ENCODE data around the gene C1QA.

- TF ChIP-seq ARNTL (CRISPR knock-in tag; IDR thresholded peaks at IDR 0.05; ENCODE audit: borderline replicate concordance, low read depth) (no peak), CREB5 (CRISPR knock-in tag; IDR thresholded peaks at IDR 0.05; ENCODE audit: low read depth) (no peak), GLIS3 (CRISPR knock-in tag; IDR thresholded peaks at IDR 0.05) (no peak), ZNF70 (CRISPR knock-in tag; IDR thresholded peaks at IDR 0.05) (no peak), ZNF565 (CRISPR knock-in tag; conservative IDR thresholded peaks at IDR 0.05; ENCODE audit: low read depth) (no peak), CSRNP3 (CRISPR knock-in tag; IDR thresholded peaks at IDR 0.05) (no peak), ZC3H10 (CRISPR knock-in tag; IDR thresholded peaks at IDR 0.05) (no peak), PPARA (CRISPR knock-in tag; IDR thresholded peaks at IDR 0.05; ENCODE audit: borderline replicate concordance) (no peak)
Measured at GRCh38 chr1:22680726-22681125, 44.3 kb downstream of the C1QA start.
